Natural killer cell (primary cell): Measurements from ENCODE around the gene LLGL1. TPM values are rescaled to one million over a fixed set of nuclear protein-coding genes. Genes with fewer than 3 reads are reported as not detected.

Experiments used
- ATAC-seq, 3 donors: fragments of 150-1000 bp in 2 of 3; fragments of 200-7000 bp in 1 of 3; cut with Tn5 transposase; 1 replicate in 1 of 3; 2 replicates in 2 of 3; pipeline ENCODE4 v1.10.0; 2021; ENCODE audit warnings: mild to moderate bottlenecking in 2 of 3, moderate library complexity in 2 of 3
- DNase-seq, 2 donors: peaks; one replicate each; pipeline versions ENCODE4 v3.0.0 to v3.0.0-alpha.2; 2013 to 2021; ENCODE audit warnings: mixed read lengths in 1 of 2
- H3K27ac ChIP-seq: one replicate; pipeline ENCODE4 v1.5.1; 2013; ENCODE audit warnings: mild to moderate bottlenecking, low read length
- H3K27me3 ChIP-seq: one replicate; pipeline ENCODE4 v1.6.1; 2013; ENCODE audit warnings: low read length; ENCODE audit not compliant: control insufficient read depth, insufficient read depth
- H3K36me3 ChIP-seq: one replicate; pipeline ENCODE4 v1.6.1; 2013; ENCODE audit warnings: low read length; ENCODE audit not compliant: control insufficient read depth, insufficient read depth
- H3K4me1 ChIP-seq: one replicate; pipeline ENCODE4 v1.6.1; 2013; ENCODE audit warnings: low read length; ENCODE audit not compliant: control insufficient read depth, insufficient read depth
- H3K4me3 ChIP-seq: one replicate; pipeline ENCODE4 v1.5.1; 2013; ENCODE audit warnings: low read length
- H3K9me3 ChIP-seq: one replicate; pipeline ENCODE4 v1.6.1; 2013; ENCODE audit warnings: low read length; ENCODE audit not compliant: control insufficient read depth, insufficient read depth
- H3K27ac Mint-ChIP-seq, 2 donors: one replicate each; pipeline ENCODE4 v1.8.0; 2022; ENCODE audit warnings: mild to moderate bottlenecking in 2 of 2, mixed read lengths in 2 of 2, moderate library complexity in 1 of 2
- H3K27me3 Mint-ChIP-seq, 2 donors: one replicate each; pipeline ENCODE4 v1.8.0; 2022; ENCODE audit warnings: low read depth in 2 of 2, mixed read lengths in 2 of 2
- H3K36me3 Mint-ChIP-seq: one replicate; pipeline ENCODE4 v1.8.0; 2022; ENCODE audit warnings: mixed read lengths
- H3K4me1 Mint-ChIP-seq, 2 donors: one replicate each; pipeline ENCODE4 v1.8.0; 2022; ENCODE audit warnings: mixed read lengths in 2 of 2
- H3K4me3 Mint-ChIP-seq: one replicate; pipeline ENCODE4 v1.8.0; 2022; ENCODE audit warnings: mild to moderate bottlenecking, moderate library complexity, mixed read lengths
- H3K9me3 Mint-ChIP-seq, 2 donors: one replicate each; pipeline ENCODE4 v1.8.0; 2022; ENCODE audit warnings: mixed read lengths in 2 of 2
- WGBS: methylation state at CpG from one replicate; pipeline ENCODE4 v1.1.7; 2013; ENCODE audit warnings: missing lambda C conversion rate; ENCODE audit not compliant: insufficient coverage; 5-methylcytosine and 5-hydroxymethylcytosine counted together
- intact Hi-C: fragments of 100-400 bp; cut with micrococcal nuclease; formaldehyde crosslinking; loops from one replicate; pipeline ENCODE4 v1.14.2; 2022
- total RNA-seq, 4 donors: library from RNA; stranded (reverse); fragments of 120-200 nt in 1 of 4; gene quantifications; one replicate each; pipeline versions ENCODE4 v1.2.3 to v1.2.4, GENCODE V29; 2013 to 2022
- TF ChIP-seq, protein P1 (sequence below): fragments of 200-600 bp; IDR thresholded peaks from one replicate; pipeline ENCODE4 v1.8.0; 2022; ENCODE audit warnings: antibody characterized with exemption

Gene LLGL1
- total RNA-seq, 3 donors from 2014 or later (not counting 1 experiment from before 2014, with no cell fraction given), result 19.7 to 26.2 (median 25.8) TPM

DNA sequence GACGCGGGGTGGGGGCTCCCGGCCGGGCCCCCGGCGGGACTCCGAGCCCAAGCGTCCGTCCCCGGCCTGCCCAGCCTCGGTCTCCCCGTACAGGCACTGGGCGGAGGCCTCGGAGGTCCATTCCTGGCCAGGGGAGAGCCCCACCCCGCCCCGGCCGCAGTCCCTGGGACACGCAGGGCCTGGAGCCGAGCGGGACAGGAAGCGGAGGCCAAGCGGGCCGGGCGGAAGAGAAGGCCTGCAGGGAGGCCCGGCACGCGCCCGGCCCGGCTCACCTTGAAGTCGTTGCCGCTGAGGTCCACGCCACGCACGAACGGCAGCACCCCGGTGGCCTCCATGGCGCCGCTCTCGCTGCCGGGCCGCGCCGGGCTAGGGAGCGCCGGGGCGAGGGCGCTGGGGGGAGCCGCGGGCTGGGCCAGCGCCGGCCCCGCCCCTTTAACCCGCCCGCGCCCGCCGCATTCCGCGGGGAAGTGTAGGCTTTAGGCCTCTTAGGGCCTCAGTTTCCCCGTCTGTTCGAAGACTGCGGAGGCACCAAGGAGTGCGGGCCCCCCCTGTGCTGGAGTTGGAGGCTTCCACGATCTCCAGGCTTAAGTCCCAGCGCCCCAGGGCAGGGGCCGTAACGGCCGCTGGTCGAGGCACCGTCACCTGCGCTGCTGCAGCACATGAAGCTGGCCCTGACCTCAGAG is 33.1 kb downstream of the LLGL1 start, which contains the start of gene FLII:
FLII (minus strand) TSS at position 383 of the 683 bp plus-strand sequence; CDS start at position 335, 48 bp downstream.
- H3K9me3 Mint-ChIP-seq, result no peaks in the 10 kb centered on the region
- 1% methylated on average over 71 of the region's 71 CpGs for WGBS
- Histone ChIP-seq H3K9me3 (no peaks in the 10 kb centered on the region), H3K36me3 (peaks cover 27% of the 10 kb centered on the region), H3K27ac (peak within 1 kb of the TSS; percentile 79), H3K27me3 (no peaks in the 10 kb centered on the region), H3K4me1 (peaks cover 51% of the 10 kb centered on the region), H3K4me3 (peak within 1 kb of the TSS; percentile 65)
- H3K4me1 Mint-ChIP-seq, result peaks cover 17 to 36% of the 10 kb centered on the region in 2 donors
- H3K27ac Mint-ChIP-seq, result peak within 1 kb of the TSS; percentile 81 to 96
- H3K4me3 Mint-ChIP-seq, result peak within 1 kb of the TSS; percentile 97
- TF ChIP-seq, protein P1, sequence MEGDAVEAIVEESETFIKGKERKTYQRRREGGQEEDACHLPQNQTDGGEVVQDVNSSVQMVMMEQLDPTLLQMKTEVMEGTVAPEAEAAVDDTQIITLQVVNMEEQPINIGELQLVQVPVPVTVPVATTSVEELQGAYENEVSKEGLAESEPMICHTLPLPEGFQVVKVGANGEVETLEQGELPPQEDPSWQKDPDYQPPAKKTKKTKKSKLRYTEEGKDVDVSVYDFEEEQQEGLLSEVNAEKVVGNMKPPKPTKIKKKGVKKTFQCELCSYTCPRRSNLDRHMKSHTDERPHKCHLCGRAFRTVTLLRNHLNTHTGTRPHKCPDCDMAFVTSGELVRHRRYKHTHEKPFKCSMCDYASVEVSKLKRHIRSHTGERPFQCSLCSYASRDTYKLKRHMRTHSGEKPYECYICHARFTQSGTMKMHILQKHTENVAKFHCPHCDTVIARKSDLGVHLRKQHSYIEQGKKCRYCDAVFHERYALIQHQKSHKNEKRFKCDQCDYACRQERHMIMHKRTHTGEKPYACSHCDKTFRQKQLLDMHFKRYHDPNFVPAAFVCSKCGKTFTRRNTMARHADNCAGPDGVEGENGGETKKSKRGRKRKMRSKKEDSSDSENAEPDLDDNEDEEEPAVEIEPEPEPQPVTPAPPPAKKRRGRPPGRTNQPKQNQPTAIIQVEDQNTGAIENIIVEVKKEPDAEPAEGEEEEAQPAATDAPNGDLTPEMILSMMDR, result no peak
- peak; percentile 41 to 64 (median 55) for ATAC-seq
- H3K36me3 Mint-ChIP-seq, result no peaks in the 10 kb centered on the region
- peak; percentile 54 to 78 for DNase-seq
- intact Hi-C loops, result loop anchor here (5.0 kb wide), 1 partner anchor 76 kb away; the partner anchor contains the start of gene ALKBH5
- no peaks in the 10 kb centered on the region for H3K27me3 Mint-ChIP-seq

DNA sequence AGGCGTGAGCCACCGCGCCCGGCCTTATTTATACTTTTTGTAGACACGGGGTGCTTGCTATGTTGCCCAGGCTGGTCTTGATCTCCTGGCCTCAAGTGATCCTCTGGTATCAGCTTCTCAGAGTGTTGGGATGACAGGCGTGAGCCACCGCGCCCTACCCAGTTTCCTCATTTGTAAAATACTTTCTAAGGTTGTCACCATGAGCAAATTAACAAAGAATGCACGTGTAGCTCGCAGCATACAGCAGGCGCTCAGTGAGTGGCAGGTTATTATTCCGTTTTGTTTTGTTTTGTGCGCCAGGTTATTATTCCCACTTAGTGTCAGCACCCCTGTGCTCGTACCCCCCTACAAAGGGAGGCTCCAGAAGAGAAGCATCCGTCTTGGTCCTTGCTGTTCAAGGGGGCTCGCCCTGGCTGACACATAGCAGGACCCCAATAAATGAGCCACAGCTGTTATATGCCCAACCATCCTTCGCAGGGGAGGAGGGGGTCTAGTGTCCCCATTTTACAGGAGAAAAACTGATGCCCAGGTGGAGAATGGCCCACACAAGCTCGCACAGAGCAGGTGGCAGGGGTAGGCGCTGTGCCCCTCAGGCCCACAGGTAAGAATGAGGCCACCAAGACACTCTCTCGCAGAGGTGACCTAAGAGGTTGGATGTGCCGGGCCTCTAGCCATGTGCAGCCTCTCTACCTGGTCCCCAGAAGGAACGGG is 34.3 kb downstream of the LLGL1 start:
- H3K27me3 ChIP-seq, result no peaks in the 10 kb centered on the region
- H3K27ac ChIP-seq, result peak overlapping the region; percentile 88
- Mint-ChIP-seq H3K4me1 (peaks cover 17 to 36% of the 10 kb centered on the region in 2 donors), H3K9me3 (no peaks in the 10 kb centered on the region), H3K27me3 (no peaks in the 10 kb centered on the region), H3K27ac (peak overlapping the region; percentile 70 to 81), H3K36me3 (no peaks in the 10 kb centered on the region), H3K4me3 (peak overlapping the region; percentile 83)
- TF ChIP-seq, protein P1, result no peak
- peaks cover 22% of the 10 kb centered on the region for H3K36me3 ChIP-seq
- peak overlapping the region; percentile 76 for H3K4me3 ChIP-seq
- H3K9me3 ChIP-seq, result no peaks in the 10 kb centered on the region
- 77% methylated on average over 22 of the region's 22 CpGs for WGBS
- ATAC-seq (no peak), DNase-seq (no peak)
- peaks cover 51% of the 10 kb centered on the region for H3K4me1 ChIP-seq
- intact Hi-C loops, result loop anchor here (2.0 to 5.0 kb wide), 2 partner anchors 55 to 77 kb away; partner anchors contain the start of genes ALKBH5, SMCR8 and TOP3A

DNA sequence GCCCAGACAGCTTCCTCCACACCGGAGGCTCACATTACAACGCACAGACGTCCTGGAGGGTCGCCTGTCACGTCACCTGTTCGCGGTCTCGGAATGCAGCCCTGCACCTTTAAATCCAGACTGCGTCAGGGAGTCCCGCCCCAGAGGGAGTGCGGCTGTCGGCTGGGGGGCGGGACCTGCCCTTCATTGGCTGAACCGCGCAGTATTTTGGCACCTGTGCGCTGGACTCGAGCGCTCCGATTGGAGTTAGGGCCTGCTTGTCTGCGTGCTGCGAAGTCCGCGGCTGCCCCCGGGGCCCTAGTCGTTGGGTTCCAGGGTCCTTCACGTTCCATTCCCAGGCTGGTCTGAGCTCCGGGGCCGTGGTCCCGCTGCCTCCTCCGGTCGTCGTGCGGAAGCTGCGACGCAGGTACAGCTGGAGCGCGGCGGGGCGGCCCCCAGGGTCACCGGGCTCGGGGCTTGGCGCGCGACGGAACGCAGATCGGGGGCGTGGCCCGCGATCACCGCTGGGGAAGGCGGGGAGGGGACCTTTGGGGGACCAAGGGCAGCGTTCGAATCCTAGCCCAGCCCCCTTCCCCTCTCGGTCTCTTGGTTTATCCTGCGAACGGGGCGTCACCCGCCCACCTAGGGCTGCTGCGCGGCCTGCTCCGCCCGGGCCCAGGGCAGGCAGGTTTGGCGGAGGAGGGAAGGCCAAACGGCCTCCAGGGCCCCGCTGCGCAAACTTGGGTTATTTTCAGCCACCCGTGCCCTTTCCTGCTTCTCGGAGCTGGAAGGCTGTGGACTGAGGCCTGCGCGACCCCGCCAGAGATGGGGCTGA is 35.1 kb downstream of the LLGL1 start, which contains the start of gene MIEF2:
MIEF2 (plus strand) TSS at position 331 of the 814 bp plus-strand sequence. CDS start 2,059 bp downstream, outside the sequence.
- intact Hi-C loops, result loop anchor here (2.0 kb wide), 1 partner anchor 54 kb away; the partner anchor contains the start of genes SMCR8 and TOP3A
- H3K9me3 ChIP-seq, result no peaks in the 10 kb centered on the region
- H3K27me3 ChIP-seq, result no peaks in the 10 kb centered on the region
- H3K36me3 Mint-ChIP-seq, result no peaks in the 10 kb centered on the region
- TF ChIP-seq, protein P1, result no peak
- no peaks in the 10 kb centered on the region for H3K9me3 Mint-ChIP-seq
- H3K27ac ChIP-seq, result peak within 1 kb of the TSS; percentile 88
- peak within 1 kb of the TSS; percentile 76 for H3K4me3 ChIP-seq
- H3K4me3 Mint-ChIP-seq, result peak within 1 kb of the TSS; percentile 83
- H3K36me3 ChIP-seq, result peaks cover 20% of the 10 kb centered on the region
- no peaks in the 10 kb centered on the region for H3K27me3 Mint-ChIP-seq
- under 1% methylated on average over 72 of the region's 72 CpGs for WGBS
- ATAC-seq, result peak; percentile 87 to 92 (median 90)
- H3K27ac Mint-ChIP-seq, result peak within 1 kb of the TSS; percentile 70 to 81
- peaks cover 17 to 36% of the 10 kb centered on the region in 2 donors for H3K4me1 Mint-ChIP-seq
- H3K4me1 ChIP-seq, result peaks cover 51% of the 10 kb centered on the region
- peak; percentile 88 to 95 for DNase-seq
